GM18499 (cell line): ENCODE measurements around the gene RIPK1.
"Not testable (repeated sequence)": the region's sequence is repeated elsewhere in the genome, so short reads cannot be mapped to it uniquely, and the experiment has no call there.

Experiments used
- ATAC-seq: cut with Tn5 transposase; IDR thresholded peaks from one replicate; pipeline ENCODE4 v1.9.1; 2021; ENCODE audit warnings: moderate number of reproducible peaks; ENCODE audit not compliant: insufficient read depth, unreplicated experiment

The RIPK1 gene

DNA sequence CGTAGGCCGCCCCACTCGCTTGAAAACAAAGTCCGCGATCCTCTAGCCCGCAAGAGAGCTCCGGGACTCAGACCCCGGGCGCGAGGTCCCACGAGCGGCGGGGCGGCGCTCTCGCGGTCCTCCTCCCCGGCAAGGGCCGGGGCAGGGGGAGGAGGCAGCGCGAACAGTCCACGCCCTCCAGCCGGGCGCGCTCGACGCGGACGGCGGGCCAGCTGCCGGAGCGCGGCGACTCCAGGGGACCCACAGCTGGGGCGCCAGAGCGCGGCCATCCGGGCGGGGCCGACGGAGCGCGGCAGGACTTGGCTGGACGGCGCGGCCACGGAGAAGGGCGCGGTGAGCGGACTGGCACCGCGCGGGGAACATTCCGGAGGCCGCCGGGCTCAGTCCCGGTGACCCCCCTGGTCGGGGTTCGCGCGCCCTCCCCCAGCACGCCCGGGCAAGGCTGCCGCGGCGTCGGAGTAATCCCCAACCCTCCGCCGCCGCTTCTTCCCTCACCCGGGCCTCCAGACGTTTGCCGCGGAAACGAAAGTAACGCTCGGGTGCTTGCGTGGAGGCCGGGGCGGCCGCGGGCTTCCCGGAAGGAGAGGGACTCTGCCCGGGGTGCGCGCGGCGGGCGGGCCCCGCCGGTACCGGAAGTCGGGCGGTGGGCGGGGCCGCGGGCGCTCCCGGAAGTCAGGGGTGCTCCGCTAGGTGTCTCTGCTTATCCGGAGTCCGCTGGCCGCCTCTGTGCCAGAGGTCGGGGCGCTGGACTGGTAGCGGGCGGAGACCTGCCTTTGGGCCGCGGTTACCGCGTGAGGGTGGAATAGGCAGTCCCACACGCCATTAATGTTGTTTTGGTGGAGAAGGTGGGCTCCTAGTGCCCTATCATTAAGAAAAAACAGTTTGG, at the start of gene RIPK1:
Gene RIPK1 (plus strand): TSS at position 166 of the 886 bp plus-strand sequence. CDS start 8,330 bp downstream, outside the sequence.
- ATAC-seq: no peak

DNA sequence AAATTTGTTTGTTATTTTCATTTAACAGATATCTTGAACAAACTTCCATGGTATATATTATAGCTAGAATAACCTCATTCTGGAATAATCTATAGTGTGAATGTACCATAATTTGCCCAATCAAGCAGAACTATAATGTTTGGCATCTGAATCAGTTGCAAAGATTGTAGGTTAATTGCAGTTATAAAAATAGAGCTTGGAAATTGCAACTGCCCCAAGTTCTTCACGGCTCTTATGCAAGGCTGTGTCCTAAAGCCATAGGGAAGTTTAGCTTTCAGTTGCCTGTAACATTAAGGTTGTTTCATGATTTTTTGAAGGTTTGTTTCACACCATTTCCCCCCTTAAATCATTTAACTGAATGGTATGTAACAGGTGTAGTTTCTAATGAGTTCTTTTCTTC, 49.2 kb upstream of the RIPK1 start:
- no peak for ATAC-seq

DNA sequence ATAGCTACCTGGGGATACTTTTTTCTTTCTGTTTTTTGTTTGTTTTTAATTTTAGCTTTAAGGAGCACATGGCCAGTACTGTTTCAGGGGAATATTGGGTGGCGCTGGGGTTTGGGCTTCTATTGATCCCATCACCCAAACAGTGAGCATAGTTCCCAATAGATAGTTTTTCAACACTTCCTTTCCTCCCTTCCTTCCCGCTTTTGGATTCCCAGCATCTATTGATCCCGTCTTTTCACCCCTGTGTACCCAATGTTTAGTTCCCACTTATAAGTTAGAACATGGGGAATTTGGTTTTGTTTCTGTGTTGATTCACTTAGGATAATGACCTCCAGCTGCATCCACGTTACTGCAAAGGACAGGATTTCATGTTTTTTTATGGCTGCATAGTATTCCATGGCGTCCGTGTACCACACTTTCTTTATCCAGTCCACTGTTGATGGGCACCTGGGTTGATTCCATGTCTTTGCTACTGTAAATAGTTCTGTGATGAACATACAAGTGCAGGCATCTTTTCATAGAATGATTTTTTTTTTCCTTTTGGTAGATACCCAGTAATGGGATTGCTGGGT, 48.5 kb upstream of the RIPK1 start:
- no peak for ATAC-seq

DNA sequence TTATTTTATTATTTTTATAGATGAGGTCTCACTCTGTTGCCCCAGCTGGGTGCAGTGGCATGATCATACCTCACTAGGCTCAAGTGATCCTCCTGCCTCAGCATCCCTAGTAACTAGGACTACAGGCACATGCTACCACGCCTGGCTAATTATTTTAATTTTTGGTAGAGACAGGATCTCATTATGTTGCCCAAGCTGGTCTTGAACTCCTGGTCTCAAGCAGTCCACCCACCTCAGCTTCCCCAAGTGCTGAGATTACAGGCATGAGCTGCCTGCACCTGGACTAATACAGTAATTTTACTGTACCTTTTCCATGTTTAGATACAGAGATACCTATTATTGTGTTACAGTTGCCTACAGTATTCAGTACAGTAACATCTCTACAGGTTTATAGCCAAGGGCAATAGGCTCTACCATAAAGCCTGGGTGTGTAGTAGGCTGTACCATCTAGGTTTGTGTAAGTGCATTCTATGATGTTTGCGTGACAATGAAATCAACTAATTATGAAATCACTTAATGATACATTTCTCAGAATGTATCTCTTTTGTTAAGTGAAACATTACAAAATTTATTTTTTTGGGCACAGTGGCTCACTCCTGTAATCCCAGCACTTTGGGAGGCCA, 47.2 kb upstream of the RIPK1 start:
- not testable (repeated sequence) for ATAC-seq

DNA sequence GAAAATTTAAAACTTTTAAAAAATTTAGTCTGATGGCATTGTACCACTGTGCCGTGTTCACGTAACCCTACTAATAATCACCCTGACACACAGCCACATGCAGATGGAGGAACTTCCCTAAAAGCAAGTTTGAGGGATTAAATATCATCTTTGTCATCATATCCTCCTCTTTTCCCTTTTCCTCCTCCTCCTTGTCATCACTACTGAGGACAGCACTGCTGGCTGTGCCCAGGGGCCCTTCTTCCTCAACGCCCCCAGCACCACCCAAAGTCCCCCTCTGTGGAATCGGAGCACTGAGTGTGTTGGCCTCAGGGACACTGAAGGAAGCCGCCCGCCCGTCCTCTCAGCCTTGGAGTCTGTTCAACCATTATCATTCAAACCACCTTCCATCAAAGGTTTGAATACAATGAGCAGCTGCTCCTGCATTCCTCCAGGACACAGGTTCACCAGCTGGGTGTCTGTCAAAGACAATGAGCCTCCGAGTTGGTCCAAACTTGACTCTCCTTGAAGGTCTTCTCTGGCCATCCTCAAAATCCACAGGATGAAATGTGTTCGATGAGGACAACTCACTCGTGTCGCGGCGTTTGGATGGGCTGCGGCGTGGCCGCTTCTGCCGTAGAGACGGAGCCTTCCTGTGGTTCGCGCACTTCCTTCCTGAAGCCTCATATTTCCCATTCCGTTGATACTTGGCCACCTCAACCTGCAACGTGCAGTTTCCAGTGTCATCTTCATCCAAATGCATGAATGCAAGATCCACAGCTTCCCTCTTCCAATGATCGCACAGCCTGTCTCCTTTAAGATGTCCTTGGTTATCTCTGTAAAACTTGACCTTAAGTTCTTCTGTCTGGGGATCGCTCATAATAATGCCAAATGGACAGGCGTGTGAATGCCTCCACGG, 45.3 kb upstream of the RIPK1 start:
- no peak for ATAC-seq

DNA sequence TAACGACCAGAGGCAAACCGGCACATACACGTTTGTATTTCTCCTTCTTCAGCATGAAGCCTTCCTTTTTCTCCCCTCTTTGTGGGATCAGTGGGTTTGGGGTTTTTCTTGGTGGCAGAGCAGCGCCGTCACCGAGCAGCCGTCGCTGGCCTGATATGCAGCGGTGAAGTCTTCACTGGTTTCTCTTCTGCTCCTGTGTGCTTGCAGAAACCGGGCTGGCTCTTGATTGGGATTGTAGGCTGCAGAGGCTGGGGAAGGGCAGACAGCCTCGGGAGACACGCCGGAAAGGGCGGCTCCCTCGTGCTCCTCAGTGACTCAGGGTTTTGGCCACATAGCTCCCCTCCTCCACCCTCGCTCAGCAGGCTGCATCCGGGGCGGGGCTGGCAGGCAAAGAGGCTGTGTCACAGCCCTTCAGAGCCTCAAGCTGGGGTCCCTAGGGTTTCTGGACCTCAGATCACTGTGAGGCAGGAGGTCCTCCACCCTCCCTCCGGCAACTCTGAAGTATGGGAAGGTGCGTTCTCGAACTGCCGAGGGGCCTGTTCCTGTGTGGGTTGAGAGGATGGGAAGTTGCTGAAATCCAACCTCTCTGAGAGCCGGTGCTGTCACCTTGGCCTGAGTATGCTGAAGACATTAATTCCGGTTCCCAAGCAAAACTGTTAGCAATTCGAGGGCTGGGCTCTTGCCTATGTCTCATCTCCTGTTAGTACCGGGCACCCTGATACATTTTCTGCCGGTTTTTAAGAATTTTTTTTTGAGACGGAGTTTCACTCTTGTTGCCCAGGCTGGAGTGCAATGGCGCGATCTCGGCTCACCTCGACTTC, 44.4 kb upstream of the RIPK1 start:
- peak; percentile 58 for ATAC-seq

DNA sequence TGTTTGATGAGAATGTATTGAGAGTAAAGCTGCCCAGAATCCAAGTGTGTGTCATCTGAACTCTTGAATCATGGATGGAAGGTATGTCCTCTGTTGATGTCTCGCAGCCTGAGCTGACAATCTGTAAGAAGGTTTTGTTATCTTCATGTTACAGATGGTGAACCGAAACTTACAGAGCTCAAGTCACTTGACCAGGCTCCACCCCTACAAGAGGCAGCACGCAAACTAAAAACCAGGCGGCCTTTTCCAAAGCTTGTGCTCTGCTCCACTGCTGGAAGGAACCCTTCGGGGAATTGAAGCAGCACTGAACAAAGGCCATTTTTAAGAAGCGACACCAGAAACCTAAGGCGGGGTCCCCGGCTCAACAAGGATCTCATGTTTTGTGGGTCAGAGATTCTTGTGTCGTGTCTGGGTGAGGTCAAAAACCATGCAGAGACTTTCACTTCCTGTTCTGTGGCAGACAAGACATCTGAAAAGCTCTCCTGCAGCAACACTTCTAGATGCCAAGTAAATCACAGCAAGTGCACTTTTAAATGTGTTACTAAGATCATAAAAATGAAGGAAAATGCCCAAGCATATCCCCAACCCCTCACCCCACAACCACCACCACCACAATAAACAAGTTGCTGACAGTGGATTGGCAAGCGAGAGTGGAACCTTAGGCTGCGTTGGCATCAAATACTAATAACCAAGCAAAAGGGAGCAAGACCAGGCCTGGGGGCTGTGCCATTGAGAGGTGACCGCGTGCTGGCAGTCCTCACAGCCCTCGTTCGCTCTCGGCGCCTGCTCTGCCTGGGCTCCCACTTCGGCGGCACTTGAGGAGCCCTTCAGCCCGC, 41.3 kb upstream of the RIPK1 start:
- peak; percentile 53 for ATAC-seq

DNA sequence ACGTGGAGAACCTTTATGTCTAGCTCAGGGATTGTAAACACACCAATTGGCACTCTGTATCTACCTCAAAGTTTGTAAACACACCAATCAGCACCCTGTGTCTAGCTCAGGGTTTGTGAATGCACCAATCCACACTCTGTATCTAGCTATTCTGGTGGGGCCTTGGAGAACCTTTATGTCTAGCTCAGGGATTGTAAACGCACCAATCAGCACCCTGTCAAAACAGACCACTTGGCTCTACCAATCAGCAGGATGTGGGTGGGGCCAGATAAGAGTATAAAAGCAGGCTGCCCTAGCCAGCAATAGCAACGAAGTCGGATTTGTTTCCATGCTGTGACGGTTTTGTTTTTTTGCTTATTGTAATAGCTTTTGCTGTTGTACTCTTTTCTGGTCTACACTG, 40.1 kb upstream of the RIPK1 start:
- ATAC-seq: not testable (repeated sequence)

DNA sequence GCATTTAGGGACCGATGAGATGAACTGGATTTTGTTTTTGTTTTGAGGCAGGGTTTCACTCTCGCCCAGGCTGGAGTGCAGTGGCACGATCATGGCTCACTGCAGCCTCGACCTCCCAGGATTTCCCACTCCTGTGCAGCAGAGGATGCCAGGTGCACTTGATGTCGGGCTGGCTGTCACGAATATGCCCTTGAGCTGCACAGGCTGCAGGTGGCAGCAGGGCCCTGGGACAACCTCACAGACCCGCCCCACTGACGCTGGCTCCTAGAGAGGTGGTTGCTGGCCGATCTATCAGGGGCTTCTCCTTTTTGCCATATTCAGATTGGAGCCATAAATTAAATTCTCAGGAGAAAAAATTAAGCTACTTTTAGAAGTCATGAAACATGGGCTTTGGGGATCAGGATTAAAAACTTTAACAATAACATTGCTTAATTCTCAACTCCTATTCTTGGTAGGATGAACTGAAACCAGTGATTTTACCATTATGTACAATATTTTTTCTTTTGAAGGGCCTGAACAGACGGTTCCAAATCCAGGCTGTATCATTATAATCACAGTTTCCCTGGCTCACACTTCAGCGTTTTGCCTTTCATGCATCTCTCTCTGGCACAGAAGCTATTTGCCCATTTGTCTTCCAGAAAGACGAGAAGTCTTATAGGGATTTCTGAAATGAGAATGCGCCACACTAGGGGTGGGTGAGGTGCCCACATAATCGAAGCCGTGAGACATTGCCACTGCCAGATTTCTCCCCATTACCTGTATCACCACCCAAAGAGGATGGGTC, 36.2 kb upstream of the RIPK1 start:
- ATAC-seq: no peak

DNA sequence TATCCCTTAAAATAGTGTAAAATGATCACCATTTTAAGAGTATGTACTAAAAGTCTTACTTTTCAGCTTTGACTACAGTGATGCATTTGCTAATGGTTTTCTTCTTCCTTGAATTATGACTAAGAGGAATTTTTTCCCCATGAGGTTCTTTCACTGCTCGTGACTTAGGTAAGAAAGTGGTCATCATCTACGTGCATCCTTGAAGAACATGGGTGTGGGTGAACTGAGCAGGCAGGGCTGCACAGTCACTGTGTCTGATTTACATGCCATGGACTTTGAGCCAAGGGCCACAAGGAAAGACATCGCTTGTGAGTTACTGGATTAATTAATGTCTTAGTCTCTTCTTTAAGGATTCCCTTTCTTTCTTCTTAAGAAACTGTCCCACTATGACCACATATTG, 35.3 kb upstream of the RIPK1 start:
- ATAC-seq: no peak

DNA sequence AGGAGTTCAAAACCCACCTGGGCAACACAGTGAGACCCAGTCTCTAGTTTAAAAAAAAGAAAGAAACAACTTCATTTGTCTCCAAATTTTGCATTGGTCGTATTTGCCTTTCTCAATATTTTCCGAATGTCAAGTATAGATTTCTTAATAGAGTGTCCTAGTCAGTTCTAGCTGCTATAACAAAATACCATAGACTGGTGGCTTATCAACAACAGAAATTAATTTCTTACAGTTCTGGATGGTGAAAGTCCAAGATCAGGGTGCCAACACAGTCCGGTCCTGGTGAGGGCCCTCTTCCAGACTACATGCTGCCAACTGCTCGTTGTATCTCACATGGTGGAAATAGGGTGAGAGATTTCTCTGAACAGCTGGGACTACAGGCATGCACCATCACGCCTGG, 34.6 kb upstream of the RIPK1 start:
- ATAC-seq: no peak

DNA sequence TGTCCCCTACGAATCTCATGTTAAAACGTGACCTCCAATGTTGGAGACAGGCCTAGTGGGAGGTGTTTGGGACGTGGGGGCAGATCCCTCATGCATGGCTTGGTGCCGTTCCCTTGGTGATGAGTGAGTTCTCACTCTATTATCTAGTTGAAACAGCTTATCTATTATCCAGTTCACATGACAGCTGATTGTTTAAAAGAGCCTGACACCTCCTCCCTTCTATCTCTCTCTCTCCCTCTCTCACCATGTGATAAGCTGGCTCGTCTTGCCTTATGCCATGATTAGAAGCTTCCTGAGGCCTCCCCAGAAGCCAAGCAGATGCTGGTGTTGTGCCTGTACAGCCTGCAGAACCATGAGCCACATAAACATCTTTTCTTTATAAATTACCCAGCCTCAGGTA, 32.9 kb upstream of the RIPK1 start:
- ATAC-seq: no peak

DNA sequence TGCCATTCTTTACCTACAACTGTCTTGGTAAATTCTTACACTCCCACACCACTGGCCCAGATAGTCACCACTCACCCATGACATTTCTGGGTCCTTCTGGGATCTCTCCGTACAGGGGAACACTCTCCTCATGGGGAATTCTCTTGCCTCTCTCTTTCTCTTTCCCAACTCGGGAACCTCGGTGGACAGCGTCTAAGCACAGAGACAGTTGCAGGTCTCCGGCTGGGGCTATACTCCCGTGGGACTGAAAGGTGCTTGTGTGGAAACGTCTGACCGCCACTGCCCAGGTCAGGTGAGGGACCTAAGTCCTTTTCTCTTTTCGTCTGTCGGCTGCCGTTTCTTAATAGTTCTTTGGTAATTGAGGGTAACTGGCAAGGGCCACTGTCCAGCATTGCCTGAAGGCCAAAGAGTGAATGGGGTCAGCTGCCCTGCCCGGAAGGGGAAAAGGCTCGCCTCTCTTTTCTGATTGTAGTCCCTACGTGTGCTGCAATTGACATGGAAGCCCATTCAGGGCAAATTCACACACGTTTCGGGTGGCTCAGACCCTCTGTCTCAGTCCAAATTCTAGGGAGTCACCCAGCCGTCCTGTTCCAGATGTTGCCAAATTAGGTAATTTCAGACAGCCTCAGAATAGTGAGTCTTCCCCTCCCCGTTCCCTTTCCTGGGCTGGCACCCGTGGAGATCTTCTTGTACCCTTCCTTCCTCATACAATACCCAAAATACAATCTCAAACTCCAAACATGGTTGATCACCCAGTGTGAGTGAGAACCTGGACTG, 31.2 kb upstream of the RIPK1 start:
- no peak for ATAC-seq

DNA sequence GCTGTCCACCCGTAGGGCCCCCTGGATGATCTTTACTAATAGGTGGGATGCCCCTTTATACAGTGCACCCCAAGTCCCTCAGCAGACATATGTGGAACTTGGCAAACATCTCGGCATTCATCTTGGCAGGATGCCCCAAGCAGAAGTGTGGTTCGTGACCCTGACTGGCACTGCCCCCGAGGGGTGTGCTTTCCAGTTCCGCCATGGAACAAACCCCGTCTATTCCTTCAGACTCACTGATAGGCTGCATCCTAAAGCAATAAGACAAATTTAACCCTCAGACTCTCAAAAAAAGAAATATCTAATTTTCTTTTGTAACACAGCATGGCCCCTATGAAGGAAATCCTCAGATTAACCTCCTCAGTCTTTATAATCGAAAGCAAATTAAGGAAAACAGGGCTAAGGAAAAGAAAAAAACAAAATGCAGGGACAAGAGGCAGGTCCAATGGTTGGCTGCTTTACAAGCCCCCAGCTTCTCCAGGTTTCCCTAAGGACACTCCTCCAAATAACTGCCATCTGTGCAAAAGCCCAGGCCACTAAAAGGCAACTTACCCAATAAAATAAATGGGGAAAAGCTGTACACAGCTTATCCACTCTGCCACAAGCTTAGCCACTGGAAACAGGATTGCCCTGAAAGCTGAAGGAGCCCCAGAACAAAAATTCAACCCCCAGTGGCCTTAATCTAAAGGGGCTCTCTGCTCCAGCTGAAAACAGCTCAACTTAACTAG, 30.5 kb upstream of the RIPK1 start:
- no peak for ATAC-seq

DNA sequence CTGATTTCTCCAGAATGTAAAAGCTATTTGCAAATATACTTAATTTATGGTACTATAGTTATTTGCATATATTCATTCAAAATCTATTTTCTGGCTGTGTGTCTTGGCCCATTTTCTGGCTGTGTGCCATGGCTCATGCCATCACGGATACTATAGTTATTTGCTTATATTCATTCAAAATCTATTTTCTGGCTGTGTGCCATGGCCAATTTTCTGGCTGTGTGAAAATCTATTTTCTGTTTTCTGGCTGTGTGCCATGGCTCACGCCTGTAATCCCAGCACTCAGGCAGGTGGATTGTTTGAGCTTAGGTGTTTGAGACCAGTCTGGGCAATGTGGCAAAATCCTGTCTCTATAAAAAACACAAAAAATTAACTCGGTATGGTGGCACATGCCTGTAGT, 28.9 kb upstream of the RIPK1 start:
- no peak for ATAC-seq

DNA sequence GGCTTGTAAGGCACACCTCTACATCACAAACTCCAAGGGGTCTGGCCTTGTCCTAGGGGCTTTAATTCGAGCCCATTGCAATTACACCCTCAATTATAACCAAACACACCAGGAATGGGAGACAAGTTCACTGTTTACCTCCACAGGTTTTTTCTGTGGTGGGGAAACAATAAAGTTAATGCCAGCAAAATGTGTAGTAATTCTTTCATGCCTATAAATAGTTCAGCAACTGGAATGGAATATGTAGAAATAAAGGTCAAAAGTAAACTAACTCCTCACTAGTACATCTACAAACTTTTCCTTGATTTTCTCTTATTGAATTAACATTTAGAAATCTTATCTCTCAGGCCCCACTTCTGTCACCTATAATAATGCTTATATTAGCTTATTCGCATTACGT, 27.1 kb upstream of the RIPK1 start:
- ATAC-seq: no peak

DNA sequence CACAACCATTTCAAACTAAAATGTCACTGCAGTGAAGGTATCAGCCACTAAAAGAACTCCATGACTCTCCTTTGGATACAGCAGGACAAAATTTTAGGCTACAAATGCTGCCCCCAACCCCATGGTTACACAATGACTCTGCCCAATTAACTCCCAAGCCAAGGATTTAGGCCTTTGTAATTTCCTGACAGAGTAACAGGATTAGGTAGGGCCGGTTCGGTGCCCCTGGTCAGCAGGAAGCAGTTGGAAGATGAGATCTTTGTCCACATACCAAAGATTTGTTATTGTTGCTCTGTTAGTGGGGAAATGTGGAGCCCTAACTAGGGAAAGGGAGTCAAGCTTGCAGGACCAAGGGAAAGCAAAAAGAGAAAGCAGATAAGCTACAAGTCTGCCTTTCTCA, 26.7 kb upstream of the RIPK1 start:
- no peak for ATAC-seq
